NT2/D1 (cell line): Measurements from ENCODE around the gene SDK1.

Source experiments
- SUZ12 ChIP-seq: IDR thresholded peaks from 2 replicates; pipeline ENCODE4 v1.6.1; 2011; ENCODE audit not compliant: insufficient read length, insufficient read depth; ENCODE audit errors: extremely low read depth
- YY1 ChIP-seq: IDR thresholded peaks from 2 replicates; pipeline ENCODE4 v1.6.1; 2011; ENCODE audit not compliant: insufficient read length, insufficient read depth
- ZNF274 ChIP-seq: IDR thresholded peaks from 2 replicates; pipeline ENCODE4 v1.6.1; 2011; ENCODE audit warnings: mild to moderate bottlenecking, low read depth, low read length

GRCh38 chr7:4139656-4140625 lies 838.9 kb downstream of the SDK1 start:
- TF ChIP-seq YY1 (no peak), SUZ12 (no peak), ZNF274 (no peak)
